OCI-LY3 (cell line): ENCODE measurements around the gene SUZ12.

Source experiments
- EZH2phosphoT487 ChIP-seq: fragments of 200-600 bp; shearing (Covaris generic); IDR thresholded peaks from 2 replicates; pipeline ENCODE4 v1.6.1; 2018; ENCODE audit warnings: antibody characterized with exemption, mixed run types, low read depth
- TF ChIP-seq, protein P1 (sequence below): fragments of 200-600, 300-600 bp; sonication (generic); IDR thresholded peaks from 2 replicates; pipeline ENCODE4 v1.5.1; 2014; ENCODE audit warnings: antibody characterized with exemption, low read length, low read depth

DNA sequence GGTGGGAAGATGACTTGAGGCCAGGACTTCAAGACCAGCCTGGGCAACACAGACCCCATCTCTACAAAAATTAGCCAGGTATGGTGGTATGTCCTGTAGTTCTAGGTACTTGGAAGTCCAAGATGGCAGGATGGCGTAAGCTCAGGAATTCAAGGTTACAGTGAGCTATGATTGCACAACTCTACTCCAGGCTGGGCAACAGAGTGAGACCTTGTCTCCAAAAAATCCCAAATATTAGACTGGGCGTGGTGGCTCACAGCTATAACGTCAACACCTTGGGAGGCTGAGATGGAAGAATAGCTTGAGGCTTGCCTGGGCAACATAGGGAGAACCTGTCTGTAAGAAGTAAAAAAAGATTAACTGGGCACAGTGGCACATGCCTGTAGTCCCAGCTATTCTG, 30.8 kb downstream of the SUZ12 start:
- TF ChIP-seq, protein P1, sequence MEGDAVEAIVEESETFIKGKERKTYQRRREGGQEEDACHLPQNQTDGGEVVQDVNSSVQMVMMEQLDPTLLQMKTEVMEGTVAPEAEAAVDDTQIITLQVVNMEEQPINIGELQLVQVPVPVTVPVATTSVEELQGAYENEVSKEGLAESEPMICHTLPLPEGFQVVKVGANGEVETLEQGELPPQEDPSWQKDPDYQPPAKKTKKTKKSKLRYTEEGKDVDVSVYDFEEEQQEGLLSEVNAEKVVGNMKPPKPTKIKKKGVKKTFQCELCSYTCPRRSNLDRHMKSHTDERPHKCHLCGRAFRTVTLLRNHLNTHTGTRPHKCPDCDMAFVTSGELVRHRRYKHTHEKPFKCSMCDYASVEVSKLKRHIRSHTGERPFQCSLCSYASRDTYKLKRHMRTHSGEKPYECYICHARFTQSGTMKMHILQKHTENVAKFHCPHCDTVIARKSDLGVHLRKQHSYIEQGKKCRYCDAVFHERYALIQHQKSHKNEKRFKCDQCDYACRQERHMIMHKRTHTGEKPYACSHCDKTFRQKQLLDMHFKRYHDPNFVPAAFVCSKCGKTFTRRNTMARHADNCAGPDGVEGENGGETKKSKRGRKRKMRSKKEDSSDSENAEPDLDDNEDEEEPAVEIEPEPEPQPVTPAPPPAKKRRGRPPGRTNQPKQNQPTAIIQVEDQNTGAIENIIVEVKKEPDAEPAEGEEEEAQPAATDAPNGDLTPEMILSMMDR, result no peak
- TF ChIP-seq EZH2phosphoT487, result no peak
